BE2C (cell line): ENCODE measurements around the gene TBC1D8.

Experiments used
- DNase-seq: peaks from one replicate; pipeline ENCODE4 v3.0.0-alpha.2; 2020
- H3K27me3 ChIP-seq: fragments of 250-450 bp; sonication (Bioruptor Pico); 2 replicates; pipeline ENCODE4 v1.5.1; 2020; ENCODE audit warnings: mild to moderate bottlenecking
- H3K36me3 ChIP-seq: fragments of 250-450 bp; sonication (Bioruptor Pico); 2 replicates; pipeline ENCODE4 v1.5.1; 2020; ENCODE audit warnings: mild to moderate bottlenecking
- H3K4me1 ChIP-seq: fragments of 250-450 bp; sonication (Bioruptor Pico); 2 replicates; pipeline ENCODE4 v1.5.1; 2020
- H3K4me3 ChIP-seq: 2 replicates; pipeline ENCODE4 v1.5.1; 2011; ENCODE audit warnings: low read depth, low read length
- H3K9me3 ChIP-seq: fragments of 250-450 bp; sonication (Bioruptor Pico); 2 replicates; pipeline ENCODE4 v1.5.1; 2020
- CTCF ChIP-seq: IDR thresholded peaks from 2 replicates; pipeline ENCODE4 v1.5.1; 2012; ENCODE audit warnings: mild to moderate bottlenecking, low read depth, low read length

TBC1D8 gene

GRCh38 chr2:100997509-100998234 lies 153.5 kb downstream of the TBC1D8 start:
- H3K36me3 ChIP-seq: peaks cover 3% of the 10 kb centered on the region
- H3K4me1 ChIP-seq: no peaks in the 10 kb centered on the region; the same call in 1 of the 2 replicates
- H3K9me3 ChIP-seq: no peaks in the 10 kb centered on the region
- DNase-seq: no peak
- H3K27me3 ChIP-seq: no peaks in the 10 kb centered on the region
- H3K4me3 ChIP-seq: no peak overlapping the region
- no peak for TF ChIP-seq CTCF

- DNase-seq: no peak
- no peaks in the 10 kb centered on the region for H3K4me1 ChIP-seq
- no peaks in the 10 kb centered on the region for H3K9me3 ChIP-seq
- TF ChIP-seq CTCF: no peak
- H3K36me3 ChIP-seq: no peaks in the 10 kb centered on the region
- H3K27me3 ChIP-seq: no peaks in the 10 kb centered on the region
- H3K4me3 ChIP-seq: no peak overlapping the region
Observed at GRCh38 chr2:100995309-100996075, 155.7 kb downstream of the TBC1D8 start.

GRCh38 chr2:100993294-100993693 lies 157.9 kb downstream of the TBC1D8 start:
- TF ChIP-seq CTCF: no peak
- no peaks in the 10 kb centered on the region for H3K27me3 ChIP-seq
- no peak for DNase-seq
- no peaks in the 10 kb centered on the region for H3K9me3 ChIP-seq
- H3K4me3 ChIP-seq: no peak overlapping the region
- H3K4me1 ChIP-seq: no peaks in the 10 kb centered on the region
- no peaks in the 10 kb centered on the region for H3K36me3 ChIP-seq

- no peaks in the 10 kb centered on the region for H3K9me3 ChIP-seq
- H3K36me3 ChIP-seq: no peaks in the 10 kb centered on the region
- no peaks in the 10 kb centered on the region for H3K27me3 ChIP-seq
- no peak overlapping the region for H3K4me3 ChIP-seq
- H3K4me1 ChIP-seq: no peaks in the 10 kb centered on the region
- no peak for DNase-seq
- no peak for TF ChIP-seq CTCF
Observed at GRCh38 chr2:100992262-100992661, 158.9 kb downstream of the TBC1D8 start.

- no peak for DNase-seq
- Histone ChIP-seq H3K9me3 (no peaks in the 10 kb centered on the region), H3K27me3 (no peaks in the 10 kb centered on the region), H3K4me3 (no peak overlapping the region), H3K4me1 (no peaks in the 10 kb centered on the region), H3K36me3 (no peaks in the 10 kb centered on the region)
- no peak for TF ChIP-seq CTCF
Observed at GRCh38 chr2:100991404-100991773, 159.8 kb downstream of the TBC1D8 start.
